HG03558 (cell line): ENCODE data around the gene IER3.

Experiments used
- ATAC-seq: cut with Tn5 transposase; IDR thresholded peaks from one replicate; pipeline ENCODE4 v1.9.1; 2021; ENCODE audit warnings: moderate number of reproducible peaks; ENCODE audit not compliant: unreplicated experiment; ENCODE audit errors: extremely low read depth

Gene IER3

DNA sequence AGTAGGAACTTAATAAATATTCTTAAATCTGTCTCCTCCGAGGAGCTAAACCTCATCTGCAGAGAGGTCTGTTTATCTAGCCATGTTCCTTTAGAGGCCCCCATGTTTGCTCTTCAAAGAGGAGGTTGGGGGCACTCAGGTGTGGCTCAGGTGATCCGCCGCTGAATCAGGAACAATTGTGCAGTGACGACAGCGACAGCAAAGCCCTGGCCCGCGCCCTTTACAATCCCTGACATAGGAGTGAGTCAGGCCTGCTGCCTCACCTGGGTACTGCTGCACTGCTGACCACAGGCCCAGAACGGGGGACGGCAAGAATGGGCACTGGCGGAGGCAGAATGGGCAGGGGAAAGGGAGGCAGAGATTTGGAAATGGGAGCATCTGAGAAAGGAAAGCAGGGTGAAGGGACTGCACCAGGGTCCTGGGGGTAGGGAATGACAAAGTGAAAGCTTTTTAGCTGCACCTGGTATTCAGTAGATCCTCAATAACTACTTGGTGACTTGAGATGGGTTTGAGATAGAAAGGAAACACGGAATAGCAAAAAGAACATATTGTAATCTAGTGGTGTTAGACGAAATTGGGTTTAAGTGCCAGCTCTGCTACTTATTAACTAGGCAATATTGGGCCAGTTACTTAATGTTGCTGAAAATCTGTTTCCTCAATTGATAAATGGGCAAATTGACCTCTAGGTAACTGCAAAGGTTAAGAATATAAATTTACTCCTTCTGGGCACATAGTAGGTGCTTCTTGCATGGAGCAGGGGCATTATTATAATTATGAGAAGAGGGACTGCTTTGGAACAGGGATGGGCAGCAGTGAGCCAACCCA is 5.4 kb upstream of the IER3 start:
- no peak for ATAC-seq

DNA sequence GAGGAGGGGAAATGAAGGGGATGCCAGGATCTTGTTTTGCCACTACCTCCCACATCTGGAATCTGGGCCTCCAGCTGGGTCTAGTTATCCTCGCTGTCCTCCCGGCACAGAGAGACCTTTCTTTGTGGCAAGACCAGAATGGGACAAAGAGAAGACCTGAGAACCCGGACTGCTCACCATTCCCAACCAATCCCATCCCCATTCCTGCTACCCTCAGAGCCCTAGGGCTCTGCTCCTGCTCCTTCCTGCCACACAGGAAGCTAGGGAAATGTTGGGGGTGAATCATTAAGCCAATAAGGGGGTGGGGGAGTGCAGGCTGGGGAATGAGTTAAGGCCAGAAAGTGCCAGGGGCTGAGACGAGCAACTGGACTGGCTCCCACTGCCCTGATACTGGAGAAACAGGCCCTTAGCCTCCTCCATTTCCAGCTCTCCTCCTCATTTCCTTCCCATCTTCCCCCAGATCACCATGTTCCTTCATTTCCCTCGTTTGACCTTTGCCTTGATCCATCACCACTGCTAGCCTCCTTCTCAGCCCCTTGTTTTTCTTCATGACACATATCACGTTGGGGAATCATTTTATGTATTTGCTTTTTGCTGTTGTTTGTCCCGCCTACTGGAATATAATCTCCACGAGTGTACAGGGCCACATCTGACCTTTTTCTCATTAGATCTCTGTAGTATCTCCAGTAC is 4.6 kb upstream of the IER3 start:
- no peak for ATAC-seq

DNA sequence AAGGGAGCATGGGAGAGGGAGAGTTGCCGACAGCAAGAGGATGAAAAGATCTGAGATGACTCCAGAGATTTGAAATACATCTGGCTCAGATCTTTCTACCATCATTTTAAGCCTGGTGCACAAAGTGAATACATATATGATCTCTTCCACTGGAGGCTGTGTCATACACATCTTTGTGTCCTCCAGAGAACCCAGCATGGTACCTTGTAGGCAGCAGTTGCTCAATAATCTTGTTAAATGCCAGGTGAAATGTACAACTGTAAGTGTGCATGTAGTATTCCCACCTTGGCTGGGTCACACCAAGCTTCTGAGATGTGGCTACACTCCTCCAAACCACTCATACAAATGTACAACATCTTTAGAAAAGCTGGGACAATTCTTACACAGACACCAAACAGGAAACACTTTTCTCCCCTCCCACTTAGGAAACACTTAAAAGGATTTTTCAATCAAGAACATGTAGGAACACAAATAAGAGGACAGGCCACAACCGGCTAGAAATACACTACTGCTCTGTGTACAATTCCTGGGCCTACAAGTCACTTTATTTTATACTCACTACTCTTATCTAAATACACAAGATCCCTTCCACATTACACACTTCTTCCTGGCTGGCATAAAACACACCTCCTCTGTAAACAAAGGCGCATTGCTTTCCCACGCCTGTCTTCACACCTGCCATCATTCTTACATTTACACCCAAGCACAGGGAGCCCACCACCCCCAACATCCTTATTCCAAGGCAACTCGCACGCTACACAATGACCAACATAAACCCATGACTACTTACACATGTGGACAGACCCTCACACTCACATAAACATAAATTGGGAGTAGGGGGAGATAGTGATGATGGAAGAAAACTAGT is 3.8 kb upstream of the IER3 start:
- no peak for ATAC-seq

DNA sequence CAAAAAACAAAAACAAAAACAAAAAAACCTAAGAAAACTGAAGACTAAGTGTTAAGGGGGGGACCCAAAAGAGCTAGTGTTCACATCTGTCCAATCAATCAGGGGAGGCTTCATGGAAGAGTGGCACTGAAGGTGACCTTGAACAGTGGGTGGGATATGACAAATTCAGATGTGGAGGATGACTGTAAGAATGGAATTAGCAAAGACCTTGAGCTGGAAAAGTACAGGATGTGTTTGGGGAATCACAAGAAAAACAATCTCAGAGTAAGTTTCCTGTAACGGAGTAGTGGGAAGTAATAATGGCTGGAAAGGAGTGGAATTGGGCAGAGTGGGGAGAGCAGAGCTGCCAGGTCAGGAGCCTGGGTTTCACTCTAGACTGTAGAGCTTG is 2.9 kb upstream of the IER3 start:
- no peak for ATAC-seq

DNA sequence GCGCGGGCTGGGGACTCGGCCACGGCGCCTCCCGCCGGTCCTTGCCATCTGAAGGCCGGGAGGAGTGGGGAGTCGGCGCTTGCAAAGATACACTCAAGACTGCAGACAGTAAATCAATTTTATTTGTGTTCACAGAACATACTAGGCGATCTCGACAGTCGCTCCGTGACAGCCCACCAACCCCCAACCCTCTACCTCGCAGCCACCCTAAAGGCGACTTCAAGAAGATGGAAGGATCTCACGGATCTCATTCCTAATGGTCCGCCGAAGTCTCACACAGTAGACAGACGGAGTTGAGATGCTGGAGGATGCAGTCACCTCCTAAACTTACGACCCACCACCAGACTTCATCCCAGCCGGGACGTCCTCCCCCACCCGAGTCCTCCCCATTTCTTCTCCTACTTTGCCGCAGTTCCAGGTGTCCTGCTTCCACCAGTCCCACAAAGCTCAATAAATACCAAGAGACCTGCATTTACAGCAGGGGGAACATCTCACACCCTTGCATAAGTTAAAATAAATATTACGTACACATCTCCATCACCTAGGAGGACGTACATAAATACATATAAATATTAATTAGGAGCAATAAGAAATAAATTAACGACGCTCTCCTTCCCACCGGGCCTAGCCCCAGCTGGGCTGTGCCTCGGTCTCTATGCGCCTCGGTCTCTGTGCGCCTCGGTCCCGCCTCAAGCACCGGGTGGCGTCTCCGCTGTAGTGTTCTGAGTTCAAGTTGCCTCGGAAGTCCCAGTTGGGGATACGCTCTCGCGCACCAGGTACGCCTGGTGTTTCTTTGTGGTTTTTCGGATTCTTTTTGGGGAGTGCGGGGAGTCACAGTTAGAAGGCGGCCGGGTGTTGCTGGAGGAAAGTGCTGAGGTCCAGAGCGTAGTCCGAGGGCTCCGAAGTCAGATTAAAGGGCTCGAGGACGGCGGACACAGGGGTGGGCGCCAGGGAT is 971 bp downstream of the IER3 start:
- no peak for ATAC-seq

DNA sequence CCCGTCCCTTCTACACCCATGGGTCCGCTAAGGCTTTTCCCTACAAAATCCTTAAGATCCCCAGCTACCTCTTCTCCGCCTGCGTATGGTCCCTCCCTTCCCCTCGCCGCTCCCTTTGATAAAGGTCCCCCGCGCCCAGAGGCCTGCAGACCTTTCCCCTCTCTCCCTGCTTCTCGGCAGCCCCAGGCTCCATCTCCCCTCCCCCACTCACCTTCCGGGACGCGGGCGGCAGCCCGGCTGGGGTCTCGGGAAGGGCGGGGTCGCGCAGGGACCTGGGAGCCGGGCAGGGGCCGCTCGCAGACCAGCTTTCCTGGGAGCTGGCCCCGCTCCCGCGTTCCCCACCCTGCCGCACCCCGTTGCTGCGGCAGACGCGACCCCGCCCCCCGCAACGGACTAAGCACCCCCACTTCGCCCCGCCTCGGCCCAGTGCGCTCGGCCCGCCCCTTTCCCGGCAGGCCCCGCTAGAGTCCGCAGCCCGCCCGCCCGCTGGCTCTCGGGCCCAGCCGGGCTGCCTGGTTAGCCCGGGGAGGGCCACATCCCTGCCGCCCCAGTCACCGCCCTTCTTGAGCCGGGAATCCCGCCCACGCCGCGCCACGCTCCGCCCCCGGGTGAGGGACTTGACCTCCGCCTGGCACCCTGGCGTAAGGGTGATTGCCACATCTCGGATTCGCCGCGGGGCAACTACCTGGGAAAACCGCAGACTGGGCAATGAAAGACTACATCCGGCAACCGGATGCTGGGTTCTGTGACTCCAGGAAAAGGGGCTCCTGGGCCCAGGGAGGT is 1.8 kb downstream of the IER3 start, which contains the start of gene FLOT1:
Gene FLOT1 (minus strand): TSS at position 372 of the 783 bp plus-strand sequence. CDS start 498 bp downstream, outside the sequence.
- ATAC-seq, result no peak

DNA sequence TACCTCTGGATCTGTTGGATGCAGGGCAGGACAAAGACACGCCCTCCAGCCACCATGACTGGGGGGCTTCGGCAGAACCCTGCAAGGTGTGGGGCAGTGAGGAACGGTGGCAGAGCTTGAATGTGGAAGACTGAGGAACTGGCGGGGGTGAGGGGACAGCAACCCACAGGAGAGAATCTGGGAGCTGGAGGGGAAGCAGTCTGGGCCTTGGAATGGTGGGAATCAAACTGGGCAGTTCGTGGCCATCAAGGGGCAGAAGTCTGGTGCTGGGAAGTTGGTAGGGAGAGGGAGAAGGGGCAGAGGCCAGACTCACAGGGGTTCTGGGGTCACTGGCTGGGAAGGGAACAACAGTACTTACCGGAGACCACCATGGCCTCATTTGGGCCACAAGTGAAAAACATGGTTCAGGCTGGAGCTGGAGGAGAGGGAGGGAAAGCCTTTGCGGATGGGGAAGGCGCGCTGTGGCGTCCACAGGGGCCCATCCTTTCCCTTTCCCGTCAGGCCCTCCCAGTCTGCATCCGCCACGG is 2.5 kb downstream of the IER3 start:
- ATAC-seq, result no peak

DNA sequence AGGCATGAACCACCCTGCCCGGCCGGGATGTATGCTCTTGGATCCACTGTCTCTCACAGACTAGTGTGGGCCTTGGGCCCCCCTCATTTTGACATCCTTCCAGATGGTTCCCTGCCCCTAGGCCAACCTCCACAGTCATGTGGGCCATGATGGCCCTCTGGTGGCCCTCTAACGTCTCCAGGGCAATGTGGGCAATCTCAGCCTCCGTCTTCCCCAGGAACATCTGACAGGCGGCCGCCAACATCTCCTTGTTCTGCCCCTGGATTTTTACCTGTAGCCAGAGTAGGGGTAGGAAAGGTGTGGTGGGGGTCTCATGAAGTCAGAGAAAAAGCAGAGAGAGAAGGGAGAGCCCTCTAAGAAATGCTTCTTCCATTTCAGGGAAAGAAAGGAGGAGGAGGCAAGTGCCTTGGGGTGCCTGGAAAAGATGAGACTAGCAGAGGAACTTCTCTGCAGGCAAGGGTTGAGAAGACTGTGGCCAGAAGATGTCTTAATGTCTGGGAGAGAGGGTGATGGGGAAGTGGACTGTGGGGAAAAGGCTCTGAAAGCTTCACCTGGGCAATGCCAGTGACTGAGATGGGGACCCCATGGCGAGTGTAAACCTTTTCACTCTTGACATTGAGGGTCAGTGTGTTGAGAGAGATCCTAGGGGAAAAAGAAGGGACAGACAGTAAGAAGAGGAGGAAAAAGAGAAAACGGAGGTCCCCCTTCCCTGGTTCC is 3.1 kb downstream of the IER3 start:
- no peak for ATAC-seq

DNA sequence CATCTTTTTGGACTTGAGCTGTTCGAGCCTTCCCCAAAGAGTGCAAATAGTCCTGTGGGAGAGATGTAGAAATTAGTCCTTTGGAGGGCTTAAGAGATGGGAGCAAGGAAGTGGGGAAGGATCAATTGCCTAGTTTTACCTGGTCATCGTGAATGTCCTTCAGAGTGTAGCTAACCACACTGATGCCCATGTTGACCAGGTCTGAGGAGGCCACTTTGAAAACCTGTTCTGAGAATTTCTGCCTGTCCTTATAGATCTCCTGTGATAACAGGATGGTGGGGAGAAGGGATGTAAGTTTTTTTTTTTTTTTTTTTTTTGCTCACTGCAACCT is 3.8 kb downstream of the IER3 start:
- ATAC-seq, result no peak

DNA sequence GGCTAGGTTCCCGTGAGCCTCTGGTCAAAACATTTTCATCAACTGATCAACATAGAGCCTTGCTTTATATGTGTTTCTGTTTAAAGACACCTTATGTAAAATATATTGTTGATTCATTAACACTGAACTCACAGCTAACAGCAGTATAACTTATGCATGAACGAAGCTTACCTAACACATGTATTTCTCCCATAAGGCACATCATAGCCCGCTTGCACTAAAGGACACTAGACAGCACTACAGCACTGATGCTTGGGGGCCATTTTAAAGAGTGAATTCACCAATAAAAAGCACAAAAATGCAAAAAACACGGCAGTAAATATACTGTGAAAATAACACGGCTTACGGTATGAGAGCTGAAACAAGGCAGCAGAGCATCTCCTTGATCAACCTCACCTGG is 5.8 kb downstream of the IER3 start:
- ATAC-seq, result no peak

DNA sequence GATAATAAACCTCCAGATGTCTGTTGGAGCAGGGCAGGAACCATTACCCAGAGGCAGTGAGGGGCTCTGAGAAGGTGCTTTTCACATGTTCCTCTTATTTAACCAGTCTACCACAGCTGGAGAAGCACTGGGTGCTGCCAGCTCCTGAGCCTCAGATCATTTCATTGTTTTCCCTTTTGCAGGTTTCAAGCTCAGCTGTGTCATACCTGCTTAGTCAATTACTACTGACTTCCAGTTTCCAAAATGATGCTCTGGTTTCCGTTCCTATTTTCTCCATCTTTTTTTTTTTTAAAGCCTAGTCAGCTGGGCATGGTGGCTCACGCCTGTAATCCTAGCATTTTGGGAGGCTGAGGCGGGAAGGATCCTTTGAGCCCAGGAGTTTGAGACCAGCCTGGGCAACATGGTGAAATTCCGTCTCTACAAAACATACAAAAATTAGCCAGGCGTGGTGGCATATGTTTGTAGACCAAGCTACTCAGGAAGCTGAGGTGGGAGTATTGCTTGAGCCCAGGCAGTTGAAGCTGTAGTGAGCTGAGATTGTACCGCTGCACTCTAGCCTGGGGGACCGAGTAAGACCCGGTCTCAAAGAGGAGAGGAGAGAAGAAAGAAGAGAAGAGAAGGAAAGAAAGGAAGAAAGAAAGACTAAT is 8.6 kb downstream of the IER3 start:
- ATAC-seq, result no peak

DNA sequence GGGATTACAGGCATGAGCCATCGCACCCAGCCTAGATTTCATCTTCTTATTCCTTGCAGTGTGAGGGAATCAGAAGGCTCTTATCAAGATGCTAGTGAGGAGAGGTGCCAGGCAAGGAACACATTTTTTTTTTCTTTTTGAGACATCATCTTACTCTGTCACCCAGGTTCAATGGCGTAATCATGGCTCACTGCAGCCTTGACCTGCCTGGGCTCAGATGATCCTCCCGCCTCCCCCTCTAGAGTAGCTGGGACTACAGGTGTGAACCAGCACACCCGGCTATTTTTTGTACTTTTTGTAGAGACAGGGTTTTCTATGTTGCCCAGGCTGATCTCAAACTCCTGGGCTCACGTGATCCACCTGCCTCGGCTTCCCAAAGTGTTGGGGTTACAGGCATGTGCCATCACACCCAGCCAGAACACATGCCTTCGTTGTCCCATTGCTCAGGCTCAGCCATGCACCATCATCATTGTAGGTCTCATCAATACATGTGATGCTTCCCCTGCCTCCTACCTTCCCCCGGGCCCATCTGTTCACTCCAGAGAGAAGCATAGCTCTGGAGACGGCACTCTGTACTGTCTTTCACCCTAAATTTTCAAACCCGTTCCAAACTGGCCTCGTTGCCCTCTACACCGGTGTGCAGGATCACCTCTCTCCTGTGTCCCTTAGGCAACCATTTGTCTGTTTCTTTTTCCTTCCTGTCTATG is 12.0 kb downstream of the IER3 start:
- ATAC-seq, result no peak

DNA sequence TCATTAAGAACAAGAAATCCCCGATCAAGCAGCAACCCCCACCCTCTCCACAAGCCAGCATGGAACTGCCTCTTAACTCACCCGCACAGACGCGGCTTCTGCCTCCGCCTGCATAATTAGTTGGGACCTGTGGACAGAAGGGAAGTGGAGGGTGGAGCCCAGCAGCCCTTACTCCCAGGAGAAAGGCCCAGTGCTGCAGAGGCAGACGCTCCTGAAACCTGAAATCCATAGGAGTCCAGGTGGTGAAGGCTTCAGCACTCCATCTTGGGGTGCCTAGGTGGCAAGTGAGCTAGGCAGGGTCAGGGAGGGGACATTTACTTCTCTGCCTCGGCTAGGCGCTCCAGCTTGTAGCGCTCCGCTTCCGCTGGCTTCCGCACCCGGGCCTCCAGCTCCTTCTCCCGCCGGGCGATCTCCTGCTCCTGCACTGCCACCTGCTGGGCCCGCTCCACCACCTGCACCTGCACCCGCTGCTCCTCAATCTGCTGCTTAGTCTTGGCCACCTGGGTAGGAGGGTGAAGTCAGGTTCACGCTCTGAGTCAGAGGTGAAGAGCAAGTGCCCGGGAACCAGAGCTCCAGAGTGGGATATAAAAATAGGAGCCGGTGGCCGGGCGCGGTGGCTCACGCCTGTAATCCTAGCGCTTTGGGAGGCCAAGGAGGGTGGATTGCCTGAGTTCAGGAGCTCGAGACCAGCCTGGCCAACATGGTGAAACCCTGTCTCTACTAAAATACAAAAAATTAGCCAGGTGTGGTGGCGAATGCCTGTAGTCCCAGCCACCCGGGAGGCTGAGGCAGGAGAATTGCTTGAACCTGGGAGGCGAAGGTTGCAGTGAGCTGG is 13.5 kb downstream of the IER3 start:
- no peak for ATAC-seq

DNA sequence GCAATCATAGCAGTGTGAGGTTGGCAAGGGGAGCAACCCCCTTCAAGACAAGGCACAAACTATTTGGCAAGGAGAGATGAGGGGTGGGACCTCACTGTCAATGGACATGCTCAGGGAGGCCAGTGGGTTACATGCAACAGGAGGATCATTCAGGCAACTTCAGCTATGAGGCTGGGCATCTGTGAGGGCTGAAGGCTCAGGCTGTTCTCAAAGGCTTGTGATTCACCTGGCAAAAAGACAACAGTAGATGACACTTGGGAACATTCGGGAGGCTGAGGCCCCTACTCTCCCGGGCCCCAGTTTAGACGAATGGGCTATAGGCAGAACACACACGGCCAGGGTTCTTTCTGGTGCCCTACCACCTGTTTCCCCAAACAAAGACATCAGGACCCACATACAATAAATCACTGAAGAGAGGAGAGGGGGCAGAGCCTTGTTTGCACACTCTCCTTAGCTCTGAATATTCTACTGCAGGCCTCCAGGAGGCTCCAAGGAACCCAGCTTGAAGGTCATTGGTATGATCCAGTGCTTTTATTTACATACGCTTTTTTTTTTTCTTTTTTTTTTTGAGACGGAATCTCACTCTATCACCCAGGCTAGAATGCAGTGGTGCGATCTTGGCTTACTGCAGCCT is 16.3 kb downstream of the IER3 start:
- ATAC-seq, result no peak

DNA sequence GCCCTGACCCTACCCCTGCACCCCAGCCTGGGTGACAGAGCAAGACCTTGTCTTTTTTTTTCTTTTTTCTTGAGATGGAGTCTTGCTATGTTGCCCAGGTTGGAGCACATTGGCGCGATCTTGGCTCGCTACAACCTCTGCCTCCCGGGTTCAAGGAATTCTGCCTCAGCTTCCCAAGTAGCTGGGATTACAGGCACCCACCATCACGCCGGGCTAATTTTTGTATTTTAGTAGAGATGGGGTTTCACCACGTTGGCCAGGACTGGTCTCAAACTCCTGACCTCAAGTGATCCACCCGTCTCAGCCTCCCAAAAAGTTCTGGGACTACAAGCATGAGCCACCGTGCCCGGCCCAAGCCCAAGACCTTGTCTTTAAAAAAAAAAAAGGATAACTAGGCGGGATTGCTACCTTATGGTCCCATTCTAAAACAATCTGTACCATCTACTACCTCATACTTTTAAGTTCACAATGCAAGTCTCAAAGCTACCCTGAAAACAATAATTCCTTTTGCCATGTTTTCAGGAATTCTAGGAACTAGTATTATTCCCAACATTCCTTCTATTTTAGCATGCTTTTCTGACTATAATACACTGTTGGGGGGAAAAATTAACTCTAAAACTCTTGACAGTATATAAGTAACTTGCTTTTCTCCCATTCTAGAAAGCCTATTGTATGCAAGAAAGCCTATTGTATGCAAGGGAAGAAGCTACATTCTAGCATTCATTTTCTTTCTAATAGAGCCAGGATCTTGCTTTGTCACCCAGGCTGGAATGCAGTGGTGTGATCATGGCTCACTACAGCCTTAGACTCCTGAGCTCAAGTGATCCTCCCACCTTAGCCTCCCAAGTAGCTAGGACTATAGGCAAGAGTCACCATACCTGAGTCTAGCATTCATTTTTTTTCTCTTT is 17.6 kb downstream of the IER3 start:
- ATAC-seq, result no peak
